ENCODE measurements around the gene FARS2.

FARS2 gene

DNA sequence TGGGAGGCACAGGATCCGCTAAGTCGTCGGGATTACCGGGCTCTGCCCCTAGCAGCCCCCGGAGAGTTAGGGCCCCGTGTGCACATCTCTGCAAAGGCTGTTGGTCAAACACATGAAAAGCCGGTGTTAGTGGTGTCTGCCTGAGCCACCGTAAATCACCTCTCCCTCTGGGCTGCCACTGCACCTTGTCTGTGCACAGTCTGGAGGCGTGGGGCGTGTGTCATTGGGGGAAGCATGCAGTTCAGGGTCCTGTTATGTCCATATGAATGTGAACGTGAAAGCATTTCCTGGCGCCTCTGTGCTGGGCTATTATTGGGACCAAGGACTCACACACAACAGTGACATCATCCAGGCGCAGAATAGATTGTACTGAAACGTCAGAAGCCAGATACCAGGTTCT lies 439.9 kb downstream of the FARS2 start:
- WGBS (ENCODE audit: insufficient coverage): 95% methylated on average over 14 of the region's 14 CpGs
- CTCF ChIA-PET: no interaction called here
- Histone ChIP-seq H3K4me3 (ENCODE audit: control insufficient read depth in 1 of 7, extremely low read depth in 1 of 7, insufficient read depth in 4 of 7, low read depth in 2 of 7, low read length in 6 of 7) (no peak overlapping the region), H3K36me3 (ENCODE audit: control insufficient read depth in 4 of 4, insufficient read depth in 4 of 4, low read length in 3 of 4) (no peaks in the 10 kb centered on the region), H3K27ac (ENCODE audit: insufficient read depth in 1 of 2, low read depth in 1 of 2, low read length in 2 of 2, poor library complexity in 1 of 2, severe bottlenecking in 2 of 2) (no peak overlapping the region), H3K9me3 (ENCODE audit: control extremely low read depth in 1 of 5, control insufficient read depth in 4 of 5, insufficient read depth in 2 of 5, low read depth in 1 of 5, low read length in 4 of 5) (no peaks in the 10 kb centered on the region), H3K4me1 (ENCODE audit: control extremely low read depth in 1 of 4, control insufficient read depth in 4 of 4, insufficient read depth in 4 of 4, low read length in 3 of 4) (peaks cover 0 to 15% (median 3%) of the 10 kb centered on the region in 4 experiments), H3K27me3 (replicated peaks in 2 of 5; ENCODE audit: control insufficient read depth in 4 of 5, insufficient read depth in 5 of 5, low read length in 4 of 5) (no peaks in the 10 kb centered on the region)
- no peak for DNase-seq
- POLR2A ChIA-PET: no interaction called here

DNA sequence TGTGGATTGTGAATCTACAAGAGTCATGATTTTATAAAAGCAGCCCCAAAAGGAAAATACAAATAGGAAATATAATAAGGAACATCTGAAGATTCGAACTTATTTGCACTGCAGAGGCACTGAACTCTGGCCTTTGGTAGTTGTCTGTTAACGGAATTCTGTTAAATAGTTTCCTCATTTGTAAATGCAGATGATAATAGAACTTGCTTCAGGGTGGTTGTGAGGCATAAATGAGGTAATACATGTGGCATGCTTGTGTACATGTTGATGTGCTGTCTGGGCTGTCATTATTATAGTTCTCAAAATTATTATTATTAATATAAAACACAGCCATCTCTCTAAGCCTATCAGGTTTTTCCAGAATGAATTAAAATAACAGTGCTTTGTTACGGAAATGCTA lies 443.4 kb downstream of the FARS2 start:
- WGBS (ENCODE audit: insufficient coverage): 100% methylated on average over 2 of the region's 3 CpGs
- ChIA-PET POLR2A (no interaction called here), CTCF (no interaction called here)
- Histone ChIP-seq H3K36me3 (ENCODE audit: control insufficient read depth in 4 of 4, insufficient read depth in 4 of 4, low read length in 3 of 4) (no peaks in the 10 kb centered on the region), H3K27me3 (replicated peaks in 2 of 5; ENCODE audit: control insufficient read depth in 4 of 5, insufficient read depth in 5 of 5, low read length in 4 of 5) (no peaks in the 10 kb centered on the region), H3K4me1 (ENCODE audit: control extremely low read depth in 1 of 4, control insufficient read depth in 4 of 4, insufficient read depth in 4 of 4, low read length in 3 of 4) (peaks cover 0 to 3% (median 0%) of the 10 kb centered on the region in 4 experiments), H3K27ac (ENCODE audit: insufficient read depth in 1 of 2, low read depth in 1 of 2, low read length in 2 of 2, poor library complexity in 1 of 2, severe bottlenecking in 2 of 2) (no peak overlapping the region), H3K4me3 (ENCODE audit: control insufficient read depth in 1 of 7, extremely low read depth in 1 of 7, insufficient read depth in 4 of 7, low read depth in 2 of 7, low read length in 6 of 7) (no peak overlapping the region), H3K9me3 (ENCODE audit: control extremely low read depth in 1 of 5, control insufficient read depth in 4 of 5, insufficient read depth in 2 of 5, low read depth in 1 of 5, low read length in 4 of 5) (no peaks in the 10 kb centered on the region)
- DNase-seq: no peak

DNA sequence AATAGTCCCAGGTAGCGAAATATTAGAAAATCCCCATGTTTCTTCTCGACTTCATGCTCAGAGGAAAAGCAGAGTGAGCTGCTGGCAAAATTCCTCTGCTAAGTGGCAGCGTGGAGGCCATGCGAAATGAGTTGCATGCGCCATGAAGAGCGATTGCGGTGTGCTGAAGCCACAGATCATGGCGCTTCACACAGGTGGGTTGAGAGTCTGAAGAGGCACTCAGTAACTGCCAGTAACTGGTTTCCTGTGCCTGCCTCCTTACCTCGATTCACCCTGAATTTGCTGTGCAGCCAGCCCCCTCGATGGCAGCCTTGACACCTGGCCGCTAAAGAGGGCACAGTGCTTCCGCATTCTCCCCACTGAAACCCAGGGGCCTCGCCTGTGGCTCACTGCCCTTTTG lies 443.9 kb downstream of the FARS2 start:
- H3K9me3 ChIP-seq (ENCODE audit: control extremely low read depth in 1 of 5, control insufficient read depth in 4 of 5, insufficient read depth in 2 of 5, low read depth in 1 of 5, low read length in 4 of 5): no peaks in the 10 kb centered on the region
- WGBS (ENCODE audit: insufficient coverage): 96% methylated on average over 13 of the region's 13 CpGs
- no peak overlapping the region for H3K27ac ChIP-seq (ENCODE audit: insufficient read depth in 1 of 2, low read depth in 1 of 2, low read length in 2 of 2, poor library complexity in 1 of 2, severe bottlenecking in 2 of 2)
- no peaks in the 10 kb centered on the region for H3K36me3 ChIP-seq (ENCODE audit: control insufficient read depth in 4 of 4, insufficient read depth in 4 of 4, low read length in 3 of 4)
- DNase-seq: no peak
- ChIA-PET POLR2A (no interaction called here), CTCF (no interaction called here)
- H3K4me1 ChIP-seq (ENCODE audit: control extremely low read depth in 1 of 4, control insufficient read depth in 4 of 4, insufficient read depth in 4 of 4, low read length in 3 of 4): no peaks in the 10 kb centered on the region
- no peak overlapping the region for H3K4me3 ChIP-seq (ENCODE audit: control insufficient read depth in 1 of 7, extremely low read depth in 1 of 7, insufficient read depth in 4 of 7, low read depth in 2 of 7, low read length in 6 of 7)
- no peaks in the 10 kb centered on the region for H3K27me3 ChIP-seq (replicated peaks in 2 of 5; ENCODE audit: control insufficient read depth in 4 of 5, insufficient read depth in 5 of 5, low read length in 4 of 5)

DNA sequence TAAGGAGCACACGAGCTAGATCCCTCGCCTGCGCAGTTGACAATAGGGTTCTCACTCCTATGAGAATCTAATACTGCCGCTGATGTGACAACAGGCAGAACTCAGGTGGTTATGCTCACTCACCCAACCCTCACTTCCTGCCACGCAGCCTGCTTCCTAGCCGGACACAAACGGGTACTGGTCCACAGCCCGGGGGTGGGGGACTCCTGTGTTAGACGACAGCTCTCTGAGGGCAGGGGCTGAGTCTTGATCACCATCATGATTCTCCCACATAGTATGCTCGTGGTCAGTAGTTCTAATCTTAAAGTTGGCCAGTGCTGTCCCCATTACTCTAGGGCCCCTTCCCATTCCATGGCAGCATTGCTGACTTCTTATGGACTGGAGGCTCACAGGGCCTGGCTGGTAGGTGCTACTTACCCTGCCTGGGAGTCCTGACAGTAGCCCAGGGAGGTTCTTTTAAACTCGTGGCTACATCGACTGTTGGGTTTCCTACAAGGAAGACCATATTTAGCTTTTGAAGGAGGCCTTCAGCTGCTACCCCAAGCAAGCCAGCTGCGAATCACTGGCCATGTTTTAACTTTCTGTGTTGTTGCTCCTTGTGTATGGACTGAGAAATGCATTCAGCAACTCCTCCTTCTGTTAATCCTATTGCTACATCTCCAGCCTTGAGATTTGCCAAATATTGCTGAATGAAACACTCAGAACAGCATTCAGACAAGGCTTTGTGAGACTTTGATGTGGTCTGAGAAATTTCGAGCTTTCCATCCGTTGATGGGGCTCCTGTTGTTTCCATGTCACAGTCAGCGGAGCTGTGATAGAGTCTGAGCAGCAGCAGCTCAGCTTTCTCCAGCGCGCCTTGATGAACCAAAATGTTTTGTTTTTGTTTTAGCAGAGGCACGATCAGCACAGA lies 445.1 kb downstream of the FARS2 start:
- Histone ChIP-seq H3K4me1 (ENCODE audit: control extremely low read depth in 1 of 4, control insufficient read depth in 4 of 4, insufficient read depth in 4 of 4, low read length in 3 of 4) (no peaks in the 10 kb centered on the region), H3K9me3 (ENCODE audit: control extremely low read depth in 1 of 5, control insufficient read depth in 4 of 5, insufficient read depth in 2 of 5, low read depth in 1 of 5, low read length in 4 of 5) (no peaks in the 10 kb centered on the region), H3K27me3 (replicated peaks in 2 of 5; ENCODE audit: control insufficient read depth in 4 of 5, insufficient read depth in 5 of 5, low read length in 4 of 5) (no peaks in the 10 kb centered on the region), H3K4me3 (ENCODE audit: control insufficient read depth in 1 of 7, extremely low read depth in 1 of 7, insufficient read depth in 4 of 7, low read depth in 2 of 7, low read length in 6 of 7) (no peak overlapping the region), H3K36me3 (ENCODE audit: control insufficient read depth in 4 of 4, insufficient read depth in 4 of 4, low read length in 3 of 4) (no peaks in the 10 kb centered on the region), H3K27ac (ENCODE audit: insufficient read depth in 1 of 2, low read depth in 1 of 2, low read length in 2 of 2, poor library complexity in 1 of 2, severe bottlenecking in 2 of 2) (no peak overlapping the region)
- POLR2A ChIA-PET: no interaction called here
- CTCF ChIA-PET: no interaction called here
- no peak for DNase-seq
- WGBS (ENCODE audit: insufficient coverage): 97% methylated on average over 19 of the region's 19 CpGs

DNA sequence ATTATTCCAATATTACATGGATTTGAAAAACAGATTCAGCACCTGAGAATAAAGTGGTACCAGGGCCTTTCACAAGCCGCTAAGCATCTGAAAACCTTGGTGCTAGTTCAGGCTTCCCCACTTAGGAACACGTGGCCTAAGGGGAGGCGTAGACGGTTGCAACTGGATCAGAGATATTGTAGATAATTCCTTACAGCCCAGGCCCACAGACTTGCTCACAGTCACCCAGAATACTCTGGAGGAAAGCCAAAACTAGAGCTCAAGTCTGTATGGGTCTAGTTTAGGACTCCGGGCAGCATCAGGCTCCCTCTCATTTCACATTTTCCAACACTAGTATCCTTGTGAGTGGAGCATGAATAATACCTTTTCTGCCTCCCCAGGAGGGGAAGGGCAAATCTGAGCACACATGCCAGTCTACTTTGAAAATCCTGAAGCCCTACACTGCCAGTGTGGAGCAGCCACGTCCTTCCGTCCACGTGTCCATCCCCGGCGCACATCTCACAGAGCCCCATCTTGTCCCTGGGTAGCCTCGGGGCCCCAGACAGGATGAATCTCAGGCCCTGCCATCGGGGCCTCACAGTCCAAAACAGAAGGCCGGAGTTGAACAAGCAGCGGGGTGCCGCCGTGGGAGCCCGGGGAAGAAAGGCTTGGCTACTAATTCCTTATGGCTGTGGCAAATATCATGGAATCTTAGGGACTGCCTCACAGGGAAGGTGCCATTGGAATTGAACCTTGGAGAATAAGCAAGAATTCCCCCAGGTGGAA lies 446.1 kb downstream of the FARS2 start:
- CTCF ChIA-PET: no interaction called here
- Histone ChIP-seq H3K27ac (ENCODE audit: insufficient read depth in 1 of 2, low read depth in 1 of 2, low read length in 2 of 2, poor library complexity in 1 of 2, severe bottlenecking in 2 of 2) (no peak overlapping the region), H3K4me1 (ENCODE audit: control extremely low read depth in 1 of 4, control insufficient read depth in 4 of 4, insufficient read depth in 4 of 4, low read length in 3 of 4) (peaks cover 0 to 2% (median 0%) of the 10 kb centered on the region in 4 experiments), H3K27me3 (replicated peaks in 2 of 5; ENCODE audit: control insufficient read depth in 4 of 5, insufficient read depth in 5 of 5, low read length in 4 of 5) (no peaks in the 10 kb centered on the region), H3K36me3 (ENCODE audit: control insufficient read depth in 4 of 4, insufficient read depth in 4 of 4, low read length in 3 of 4) (no peaks in the 10 kb centered on the region), H3K4me3 (ENCODE audit: control insufficient read depth in 1 of 7, extremely low read depth in 1 of 7, insufficient read depth in 4 of 7, low read depth in 2 of 7, low read length in 6 of 7) (no peak overlapping the region), H3K9me3 (ENCODE audit: control extremely low read depth in 1 of 5, control insufficient read depth in 4 of 5, insufficient read depth in 2 of 5, low read depth in 1 of 5, low read length in 4 of 5) (no peaks in the 10 kb centered on the region)
- DNase-seq: no peak
- POLR2A ChIA-PET: no interaction called here
- WGBS (ENCODE audit: insufficient coverage): 97% methylated on average over 16 of the region's 17 CpGs

DNA sequence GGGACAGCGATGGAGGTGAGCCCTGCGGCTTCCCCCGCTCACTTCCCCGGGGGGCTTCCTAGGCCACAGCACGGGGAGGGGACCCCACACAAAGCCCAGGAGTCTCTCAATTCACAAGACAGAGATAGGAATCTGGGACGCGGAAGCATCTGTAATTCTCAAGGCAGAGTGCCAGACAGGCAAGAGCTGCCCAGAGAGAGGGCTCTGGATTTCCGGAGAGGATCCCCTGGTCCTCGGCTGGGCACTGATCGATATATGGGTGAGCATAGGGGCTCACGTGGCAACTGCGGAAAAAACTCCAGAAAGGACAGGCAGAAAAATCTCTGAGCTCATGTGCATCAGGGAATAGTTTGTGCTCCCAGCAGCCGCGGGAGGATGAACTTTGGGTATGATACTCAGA lies 449.2 kb downstream of the FARS2 start:
- ChIA-PET POLR2A (no interaction called here), CTCF (no interaction called here)
- H3K4me1 ChIP-seq (ENCODE audit: control extremely low read depth in 1 of 4, control insufficient read depth in 4 of 4, insufficient read depth in 4 of 4, low read length in 3 of 4): peaks cover 0 to 3% (median 0%) of the 10 kb centered on the region in 4 experiments
- H3K36me3 ChIP-seq (ENCODE audit: control insufficient read depth in 4 of 4, insufficient read depth in 4 of 4, low read length in 3 of 4): no peaks in the 10 kb centered on the region
- H3K27ac ChIP-seq (ENCODE audit: insufficient read depth in 1 of 2, low read depth in 1 of 2, low read length in 2 of 2, poor library complexity in 1 of 2, severe bottlenecking in 2 of 2): no peak overlapping the region
- no peaks in the 10 kb centered on the region for H3K27me3 ChIP-seq (replicated peaks in 2 of 5; ENCODE audit: control insufficient read depth in 4 of 5, insufficient read depth in 5 of 5, low read length in 4 of 5)
- no peak overlapping the region for H3K4me3 ChIP-seq (ENCODE audit: control insufficient read depth in 1 of 7, extremely low read depth in 1 of 7, insufficient read depth in 4 of 7, low read depth in 2 of 7, low read length in 6 of 7)
- peaks cover 0 to 3% (median 0%) of the 10 kb centered on the region in 5 experiments for H3K9me3 ChIP-seq (ENCODE audit: control extremely low read depth in 1 of 5, control insufficient read depth in 4 of 5, insufficient read depth in 2 of 5, low read depth in 1 of 5, low read length in 4 of 5)
- no peak for DNase-seq
- 96% methylated on average over 14 of the region's 14 CpGs for WGBS (ENCODE audit: insufficient coverage)

DNA sequence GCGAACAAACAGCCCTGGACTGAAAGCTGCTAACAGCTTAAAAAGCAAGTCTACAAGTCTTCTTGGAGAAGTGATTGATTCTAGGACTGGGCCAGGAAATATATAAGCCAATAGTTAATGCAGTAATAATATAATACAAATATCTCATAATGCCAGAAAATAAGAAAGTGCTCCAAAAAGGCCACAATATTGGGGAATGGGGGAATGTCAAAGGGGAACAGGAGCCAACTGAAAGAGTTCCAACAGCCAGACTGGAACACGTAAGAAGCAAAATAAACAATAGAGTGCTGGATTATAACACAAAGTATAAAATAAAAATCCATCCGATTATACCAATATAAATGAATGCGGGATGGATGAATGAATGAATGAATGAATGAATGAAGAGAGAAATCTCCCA lies 449.6 kb downstream of the FARS2 start:
- Histone ChIP-seq H3K4me1 (ENCODE audit: control extremely low read depth in 1 of 4, control insufficient read depth in 4 of 4, insufficient read depth in 4 of 4, low read length in 3 of 4) (peaks cover 0 to 3% (median 0%) of the 10 kb centered on the region in 4 experiments), H3K27ac (ENCODE audit: insufficient read depth in 1 of 2, low read depth in 1 of 2, low read length in 2 of 2, poor library complexity in 1 of 2, severe bottlenecking in 2 of 2) (no peak overlapping the region), H3K9me3 (ENCODE audit: control extremely low read depth in 1 of 5, control insufficient read depth in 4 of 5, insufficient read depth in 2 of 5, low read depth in 1 of 5, low read length in 4 of 5) (peaks cover 0 to 3% (median 3%) of the 10 kb centered on the region in 5 experiments), H3K4me3 (ENCODE audit: control insufficient read depth in 1 of 7, extremely low read depth in 1 of 7, insufficient read depth in 4 of 7, low read depth in 2 of 7, low read length in 6 of 7) (no peak overlapping the region), H3K36me3 (ENCODE audit: control insufficient read depth in 4 of 4, insufficient read depth in 4 of 4, low read length in 3 of 4) (no peaks in the 10 kb centered on the region), H3K27me3 (replicated peaks in 2 of 5; ENCODE audit: control insufficient read depth in 4 of 5, insufficient read depth in 5 of 5, low read length in 4 of 5) (no peaks in the 10 kb centered on the region)
- POLR2A ChIA-PET: no interaction called here
- CTCF ChIA-PET: no interaction called here
- WGBS (ENCODE audit: insufficient coverage): 100% methylated on average over 1 of the region's 4 CpGs
- no peak for DNase-seq
